ENCODE data around the gene ANKRD6.

The ANKRD6 gene

GRCh38 chr6:89542081-89542857, 109.3 kb downstream of the ANKRD6 start:
- intact Hi-C loops (cut with DNase I; ENCODE audit: low total_unique reads) = no loop called here
- no peak for DNase-seq
- Histone ChIP-seq H3K4me1 (peaks cover 0 to 5% (median 0%) of the 10 kb centered on the region in 4 donors), H3K36me3 (no peaks in the 10 kb centered on the region), H3K4me3 (no peak overlapping the region), H3K27ac (no peak overlapping the region), H3K9me3 (no peaks in the 10 kb centered on the region), H3K27me3 (no peaks in the 10 kb centered on the region)
- no peak for TF ChIP-seq CTCF (IDR thresholded peaks at IDR 0.05)

DNA sequence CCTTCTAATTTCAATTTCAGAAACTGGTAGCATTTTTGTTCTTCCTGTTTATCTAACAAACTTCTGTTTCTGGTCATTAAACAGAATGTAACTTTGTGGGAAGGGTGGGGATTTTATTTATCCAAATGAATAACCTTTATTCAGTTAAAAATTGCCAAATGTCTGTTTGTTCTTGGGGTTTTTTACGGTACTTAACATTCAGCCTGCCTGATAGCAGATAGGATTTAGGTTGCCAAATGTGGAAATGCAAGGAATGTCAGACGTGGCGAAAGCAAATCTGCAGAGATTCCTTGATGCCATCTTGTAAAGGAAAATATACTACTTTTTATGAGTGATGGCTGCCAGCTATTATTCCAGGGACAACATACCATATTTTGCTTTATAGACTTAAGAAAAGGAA, 109.9 kb downstream of the ANKRD6 start:
- Histone ChIP-seq H3K27ac (no peak overlapping the region), H3K9me3 (no peaks in the 10 kb centered on the region), H3K36me3 (no peaks in the 10 kb centered on the region), H3K4me1 (peaks cover 0 to 5% (median 0%) of the 10 kb centered on the region in 4 donors), H3K27me3 (no peaks in the 10 kb centered on the region), H3K4me3 (no peak overlapping the region)
- intact Hi-C loops (cut with DNase I; ENCODE audit: low total_unique reads) = no loop called here
- no peak for DNase-seq
- TF ChIP-seq CTCF (IDR thresholded peaks at IDR 0.05) = no peak

- intact Hi-C loops (cut with DNase I; ENCODE audit: low total_unique reads) = no loop called here
- H3K4me1 ChIP-seq = peaks cover 0 to 19% (median 3%) of the 10 kb centered on the region in 4 donors
- H3K4me3 ChIP-seq = no peak overlapping the region
- DNase-seq = no peak
- H3K27me3 ChIP-seq = no peaks in the 10 kb centered on the region
- TF ChIP-seq CTCF (IDR thresholded peaks at IDR 0.05) = no peak
- H3K27ac ChIP-seq = no peak overlapping the region
- H3K36me3 ChIP-seq = no peaks in the 10 kb centered on the region
- no peaks in the 10 kb centered on the region for H3K9me3 ChIP-seq
These were observed 114.3 kb downstream of the ANKRD6 start for GRCh38 chr6:89547281-89547680.

- Histone ChIP-seq H3K4me1 (peaks cover 0 to 18% (median 3%) of the 10 kb centered on the region in 4 donors), H3K27me3 (no peaks in the 10 kb centered on the region), H3K9me3 (peaks cover 0 to 4% (median 0%) of the 10 kb centered on the region in 3 donors), H3K36me3 (no peaks in the 10 kb centered on the region), H3K4me3 (no peak overlapping the region), H3K27ac (no peak overlapping the region)
- intact Hi-C loops (cut with DNase I; ENCODE audit: low total_unique reads) = no loop called here
- no peak for TF ChIP-seq CTCF (IDR thresholded peaks at IDR 0.05)
- no peak for DNase-seq
These were observed 120.5 kb downstream of the ANKRD6 start for GRCh38 chr6:89553431-89553830.

GRCh38 chr6:89554106-89554505, 121.2 kb downstream of the ANKRD6 start:
- H3K4me1 ChIP-seq = peaks cover 0 to 18% (median 3%) of the 10 kb centered on the region in 4 donors
- intact Hi-C loops (cut with DNase I; ENCODE audit: low total_unique reads) = no loop called here
- DNase-seq = no peak
- no peak for TF ChIP-seq CTCF (IDR thresholded peaks at IDR 0.05)
- H3K9me3 ChIP-seq = peaks cover 0 to 4% (median 0%) of the 10 kb centered on the region in 3 donors
- no peak overlapping the region for H3K27ac ChIP-seq
- H3K27me3 ChIP-seq = no peaks in the 10 kb centered on the region
- no peak overlapping the region for H3K4me3 ChIP-seq
- H3K36me3 ChIP-seq = no peaks in the 10 kb centered on the region
